GM12878 (cell line): ENCODE data around the gene CCNB1IP1. TPM values are rescaled to one million over a fixed set of nuclear protein-coding genes. Genes with fewer than 3 reads are reported as not detected.

ENCODE experiments used
- ETV6 ChIP-seq, 2 experiments: fragments of 450-650 bp in 1 of 2; IDR thresholded peaks in 1 of 2; conservative IDR thresholded peaks in 1 of 2; 2 replicates each; pipeline ENCODE4 v1.6.1; 2014; ENCODE audit warnings: antibody characterized with exemption in 1 of 2, borderline replicate concordance in 1 of 2, low read depth in 1 of 2, mild to moderate bottlenecking in 1 of 2, moderate library complexity in 1 of 2
- MYB ChIP-seq: fragments of 150-350 bp; IDR thresholded peaks from 2 replicates; pipeline ENCODE4 v1.6.1; 2014; ENCODE audit warnings: mild to moderate bottlenecking, low read depth, low read length, borderline replicate concordance
- POU2F2 ChIP-seq: IDR thresholded peaks from 3 replicates; pipeline ENCODE4 v1.6.1; 2011; ENCODE audit warnings: low read depth, mild to moderate bottlenecking, low read length, borderline replicate concordance
- RB1 ChIP-seq: fragments of 450-650 bp; formaldehyde crosslinking; IDR thresholded peaks from 2 replicates; pipeline ENCODE4 v1.6.1; 2017; ENCODE audit warnings: mild to moderate bottlenecking, borderline replicate concordance
- RUNX3 ChIP-seq: IDR thresholded peaks from 2 replicates; pipeline ENCODE4 v1.6.1; 2012; ENCODE audit warnings: low read length, inconsistent platforms
- SIX5 ChIP-seq: IDR thresholded peaks from 2 replicates; pipeline ENCODE4 v1.6.1; 2011; ENCODE audit warnings: mild to moderate bottlenecking, low read depth, low read length, moderate library complexity; ENCODE audit not compliant: severe bottlenecking
- SREBF2 ChIP-seq: IDR thresholded peaks from 2 replicates; pipeline ENCODE4 v1.6.1; 2012; ENCODE audit warnings: mild to moderate bottlenecking, low read length
- STAT1 ChIP-seq: fragments of 450-650 bp; conservative IDR thresholded peaks from 2 replicates; pipeline ENCODE4 v1.6.1; 2014; ENCODE audit warnings: antibody characterized with exemption, mild to moderate bottlenecking
- TCF12 ChIP-seq: IDR thresholded peaks from 2 replicates; pipeline ENCODE4 v1.6.1; 2011; ENCODE audit warnings: low read depth, mild to moderate bottlenecking, low read length
- polyA plus RNA-seq, 11 experiments: library from polyadenylated mRNA; depleted of rRNA in 4 of 11; unstranded in 6 of 11; stranded (reverse) in 5 of 11; fragments of >200 nt; fragmentation: Nextera tagmentation in 4 of 11; fragmentation: Illumina TruSeq in 1 of 11; extraction: Ambion mirVana in 4 of 11; extraction: Trizol in 1 of 11; gene quantifications; 1 replicate in 1 of 11; 2 replicates in 10 of 11; pipeline versions ENCODE4 v1.2.1 to v1.2.3, GENCODE V29; 2011 to 2016; ENCODE audit warnings: inconsistent platforms in 2 of 11, missing spikeins in 2 of 11, low read depth in 1 of 11
- total RNA-seq, 4 experiments: library from RNA; depleted of rRNA in 3 of 4; stranded (reverse); fragments of >200 nt in 3 of 4; fragmentation: Illumina TruSeq in 1 of 4; extraction: Trizol in 1 of 4; gene quantifications; 2 replicates each; pipeline versions ENCODE4 v1.2.1 to v1.2.3, GENCODE V29; 2013 to 2021
- TF ChIP-seq, protein P1 (sequence below): fragments of 450-650 bp; conservative IDR thresholded peaks from 2 replicates; pipeline ENCODE4 v1.6.1; 2017; ENCODE audit warnings: mild to moderate bottlenecking, moderate library complexity
- TF ChIP-seq, protein P2 (sequence below): fragments of 450-650 bp; IDR thresholded peaks from 2 replicates; pipeline ENCODE4 v1.6.1; 2017; ENCODE audit warnings: low read depth, mild to moderate bottlenecking, moderate library complexity
- TF ChIP-seq, protein P3 (sequence below): fragments of 450-650 bp; IDR thresholded peaks from 2 replicates; pipeline ENCODE4 v1.6.1; 2018; ENCODE audit warnings: borderline replicate concordance, mild to moderate bottlenecking; ENCODE audit not compliant: partially characterized antibody
- TF ChIP-seq, protein P4 (sequence below): fragments of 450-650 bp; IDR thresholded peaks from 2 replicates; pipeline ENCODE4 v1.6.1; 2016; ENCODE audit warnings: mild to moderate bottlenecking, moderate library complexity, borderline replicate concordance
- TF ChIP-seq, protein P5 (sequence below), 3 experiments: IDR thresholded peaks in 2 of 3; conservative IDR thresholded peaks in 1 of 3; 2 replicates each; pipeline ENCODE4 v1.5.1; 2011; ENCODE audit warnings: low read depth in 3 of 3, low read length in 3 of 3, mild to moderate bottlenecking in 3 of 3, control low read depth in 2 of 3, moderate library complexity in 2 of 3, inconsistent platforms in 1 of 3, mixed read lengths in 1 of 3; ENCODE audit not compliant: control insufficient read depth in 2 of 3, insufficient read depth in 1 of 3; ENCODE audit errors: extremely low read depth in 1 of 3

Gene CCNB1IP1
- total and polyA plus RNA-seq, 10 of the 15 experiments (the other 5 are each of a cell fraction or from before 2014, with no cell fraction given) = 20.4 to 165 (median 86.5) TPM

DNA sequence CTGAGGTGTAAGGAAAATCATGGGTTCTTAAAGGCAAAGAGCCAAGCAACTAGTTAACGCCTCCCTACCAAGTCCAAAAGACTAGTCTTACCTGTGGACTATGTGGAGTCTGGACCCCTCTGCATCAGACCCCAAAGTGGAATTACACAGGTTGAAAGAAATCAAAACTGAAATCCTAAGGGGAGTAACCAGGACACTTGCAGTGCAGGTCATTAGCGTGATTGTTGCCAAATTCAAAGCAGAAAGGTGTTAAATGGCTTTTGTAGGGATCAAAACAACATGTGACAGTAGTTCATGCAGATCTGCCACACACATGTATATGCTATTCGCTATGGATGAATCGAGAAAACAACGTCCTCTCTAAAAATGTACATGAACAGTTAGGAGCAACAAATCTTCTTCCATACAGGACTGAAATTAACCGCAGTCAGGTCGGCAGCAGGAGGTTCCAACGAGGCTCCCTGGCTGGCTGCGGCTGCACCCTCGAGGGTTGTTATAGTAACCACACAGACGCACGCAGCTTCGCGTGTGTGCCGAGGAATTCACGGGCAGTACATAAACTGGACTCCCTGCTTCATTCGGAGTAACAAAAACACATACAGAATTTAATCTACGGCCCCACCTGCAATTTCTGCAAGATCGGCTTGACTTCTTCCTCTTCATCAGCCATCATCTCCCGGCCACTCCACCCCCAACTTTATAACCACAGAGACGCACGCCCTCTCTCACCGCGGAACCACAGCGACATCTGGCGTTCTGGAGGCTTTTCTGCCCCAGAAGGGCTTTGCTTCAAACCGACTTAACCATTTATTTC is 27.6 kb downstream of the CCNB1IP1 start, which contains the start of gene TTC5 (continued):
- TF ChIP-seq, protein P1, sequence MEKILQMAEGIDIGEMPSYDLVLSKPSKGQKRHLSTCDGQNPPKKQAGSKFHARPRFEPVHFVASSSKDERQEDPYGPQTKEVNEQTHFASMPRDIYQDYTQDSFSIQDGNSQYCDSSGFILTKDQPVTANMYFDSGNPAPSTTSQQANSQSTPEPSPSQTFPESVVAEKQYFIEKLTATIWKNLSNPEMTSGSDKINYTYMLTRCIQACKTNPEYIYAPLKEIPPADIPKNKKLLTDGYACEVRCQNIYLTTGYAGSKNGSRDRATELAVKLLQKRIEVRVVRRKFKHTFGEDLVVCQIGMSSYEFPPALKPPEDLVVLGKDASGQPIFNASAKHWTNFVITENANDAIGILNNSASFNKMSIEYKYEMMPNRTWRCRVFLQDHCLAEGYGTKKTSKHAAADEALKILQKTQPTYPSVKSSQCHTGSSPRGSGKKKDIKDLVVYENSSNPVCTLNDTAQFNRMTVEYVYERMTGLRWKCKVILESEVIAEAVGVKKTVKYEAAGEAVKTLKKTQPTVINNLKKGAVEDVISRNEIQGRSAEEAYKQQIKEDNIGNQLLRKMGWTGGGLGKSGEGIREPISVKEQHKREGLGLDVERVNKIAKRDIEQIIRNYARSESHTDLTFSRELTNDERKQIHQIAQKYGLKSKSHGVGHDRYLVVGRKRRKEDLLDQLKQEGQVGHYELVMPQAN = peak; percentile 57; the same call in 1 of the 2 replicates
- peak; percentile 79; the same call in 2 of the 3 replicates for TF ChIP-seq POU2F2
- TF ChIP-seq MYB = 0 out of 2 replicates have a peak, but pooled peaks have one; percentile 56
- TF ChIP-seq SIX5 = no peak
- no peak; the same call in 1 of the 2 replicates for TF ChIP-seq RB1
- TF ChIP-seq, protein P2, sequence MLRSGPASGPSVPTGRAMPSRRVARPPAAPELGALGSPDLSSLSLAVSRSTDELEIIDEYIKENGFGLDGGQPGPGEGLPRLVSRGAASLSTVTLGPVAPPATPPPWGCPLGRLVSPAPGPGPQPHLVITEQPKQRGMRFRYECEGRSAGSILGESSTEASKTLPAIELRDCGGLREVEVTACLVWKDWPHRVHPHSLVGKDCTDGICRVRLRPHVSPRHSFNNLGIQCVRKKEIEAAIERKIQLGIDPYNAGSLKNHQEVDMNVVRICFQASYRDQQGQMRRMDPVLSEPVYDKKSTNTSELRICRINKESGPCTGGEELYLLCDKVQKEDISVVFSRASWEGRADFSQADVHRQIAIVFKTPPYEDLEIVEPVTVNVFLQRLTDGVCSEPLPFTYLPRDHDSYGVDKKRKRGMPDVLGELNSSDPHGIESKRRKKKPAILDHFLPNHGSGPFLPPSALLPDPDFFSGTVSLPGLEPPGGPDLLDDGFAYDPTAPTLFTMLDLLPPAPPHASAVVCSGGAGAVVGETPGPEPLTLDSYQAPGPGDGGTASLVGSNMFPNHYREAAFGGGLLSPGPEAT = peak; percentile 91
- TF ChIP-seq STAT1 = peak; percentile 96; the same call in 1 of the 2 replicates
- TF ChIP-seq, protein P3, sequence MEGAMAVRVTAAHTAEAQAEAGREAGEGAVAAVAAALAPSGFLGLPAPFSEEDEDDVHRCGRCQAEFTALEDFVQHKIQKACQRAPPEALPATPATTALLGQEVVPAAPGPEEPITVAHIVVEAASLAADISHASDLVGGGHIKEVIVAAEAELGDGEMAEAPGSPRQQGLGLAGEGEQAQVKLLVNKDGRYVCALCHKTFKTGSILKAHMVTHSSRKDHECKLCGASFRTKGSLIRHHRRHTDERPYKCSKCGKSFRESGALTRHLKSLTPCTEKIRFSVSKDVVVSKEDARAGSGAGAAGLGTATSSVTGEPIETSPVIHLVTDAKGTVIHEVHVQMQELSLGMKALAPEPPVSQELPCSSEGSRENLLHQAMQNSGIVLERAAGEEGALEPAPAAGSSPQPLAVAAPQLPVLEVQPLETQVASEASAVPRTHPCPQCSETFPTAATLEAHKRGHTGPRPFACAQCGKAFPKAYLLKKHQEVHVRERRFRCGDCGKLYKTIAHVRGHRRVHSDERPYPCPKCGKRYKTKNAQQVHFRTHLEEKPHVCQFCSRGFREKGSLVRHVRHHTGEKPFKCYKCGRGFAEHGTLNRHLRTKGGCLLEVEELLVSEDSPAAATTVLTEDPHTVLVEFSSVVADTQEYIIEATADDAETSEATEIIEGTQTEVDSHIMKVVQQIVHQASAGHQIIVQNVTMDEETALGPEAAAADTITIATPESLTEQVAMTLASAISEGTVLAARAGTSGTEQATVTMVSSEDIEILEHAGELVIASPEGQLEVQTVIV = no peak
- TF ChIP-seq RUNX3 = peak; percentile 97
- TF ChIP-seq, protein P4, sequence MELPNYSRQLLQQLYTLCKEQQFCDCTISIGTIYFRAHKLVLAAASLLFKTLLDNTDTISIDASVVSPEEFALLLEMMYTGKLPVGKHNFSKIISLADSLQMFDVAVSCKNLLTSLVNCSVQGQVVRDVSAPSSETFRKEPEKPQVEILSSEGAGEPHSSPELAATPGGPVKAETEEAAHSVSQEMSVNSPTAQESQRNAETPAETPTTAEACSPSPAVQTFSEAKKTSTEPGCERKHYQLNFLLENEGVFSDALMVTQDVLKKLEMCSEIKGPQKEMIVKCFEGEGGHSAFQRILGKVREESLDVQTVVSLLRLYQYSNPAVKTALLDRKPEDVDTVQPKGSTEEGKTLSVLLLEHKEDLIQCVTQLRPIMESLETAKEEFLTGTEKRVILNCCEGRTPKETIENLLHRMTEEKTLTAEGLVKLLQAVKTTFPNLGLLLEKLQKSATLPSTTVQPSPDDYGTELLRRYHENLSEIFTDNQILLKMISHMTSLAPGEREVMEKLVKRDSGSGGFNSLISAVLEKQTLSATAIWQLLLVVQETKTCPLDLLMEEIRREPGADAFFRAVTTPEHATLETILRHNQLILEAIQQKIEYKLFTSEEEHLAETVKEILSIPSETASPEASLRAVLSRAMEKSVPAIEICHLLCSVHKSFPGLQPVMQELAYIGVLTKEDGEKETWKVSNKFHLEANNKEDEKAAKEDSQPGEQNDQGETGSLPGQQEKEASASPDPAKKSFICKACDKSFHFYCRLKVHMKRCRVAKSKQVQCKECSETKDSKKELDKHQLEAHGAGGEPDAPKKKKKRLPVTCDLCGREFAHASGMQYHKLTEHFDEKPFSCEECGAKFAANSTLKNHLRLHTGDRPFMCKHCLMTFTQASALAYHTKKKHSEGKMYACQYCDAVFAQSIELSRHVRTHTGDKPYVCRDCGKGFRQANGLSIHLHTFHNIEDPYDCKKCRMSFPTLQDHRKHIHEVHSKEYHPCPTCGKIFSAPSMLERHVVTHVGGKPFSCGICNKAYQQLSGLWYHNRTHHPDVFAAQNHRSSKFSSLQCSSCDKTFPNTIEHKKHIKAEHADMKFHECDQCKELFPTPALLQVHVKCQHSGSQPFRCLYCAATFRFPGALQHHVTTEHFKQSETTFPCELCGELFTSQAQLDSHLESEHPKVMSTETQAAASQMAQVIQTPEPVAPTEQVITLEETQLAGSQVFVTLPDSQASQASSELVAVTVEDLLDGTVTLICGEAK = peak; percentile 17; the same call in 1 of the 2 replicates
- TF ChIP-seq SREBF2 = no peak
- TF ChIP-seq, protein P5, sequence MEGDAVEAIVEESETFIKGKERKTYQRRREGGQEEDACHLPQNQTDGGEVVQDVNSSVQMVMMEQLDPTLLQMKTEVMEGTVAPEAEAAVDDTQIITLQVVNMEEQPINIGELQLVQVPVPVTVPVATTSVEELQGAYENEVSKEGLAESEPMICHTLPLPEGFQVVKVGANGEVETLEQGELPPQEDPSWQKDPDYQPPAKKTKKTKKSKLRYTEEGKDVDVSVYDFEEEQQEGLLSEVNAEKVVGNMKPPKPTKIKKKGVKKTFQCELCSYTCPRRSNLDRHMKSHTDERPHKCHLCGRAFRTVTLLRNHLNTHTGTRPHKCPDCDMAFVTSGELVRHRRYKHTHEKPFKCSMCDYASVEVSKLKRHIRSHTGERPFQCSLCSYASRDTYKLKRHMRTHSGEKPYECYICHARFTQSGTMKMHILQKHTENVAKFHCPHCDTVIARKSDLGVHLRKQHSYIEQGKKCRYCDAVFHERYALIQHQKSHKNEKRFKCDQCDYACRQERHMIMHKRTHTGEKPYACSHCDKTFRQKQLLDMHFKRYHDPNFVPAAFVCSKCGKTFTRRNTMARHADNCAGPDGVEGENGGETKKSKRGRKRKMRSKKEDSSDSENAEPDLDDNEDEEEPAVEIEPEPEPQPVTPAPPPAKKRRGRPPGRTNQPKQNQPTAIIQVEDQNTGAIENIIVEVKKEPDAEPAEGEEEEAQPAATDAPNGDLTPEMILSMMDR (IDR thresholded peaks at IDR 0.05 in 2 of 3, conservative IDR thresholded peaks at IDR 0.05 in 1 of 3; ENCODE audit: control insufficient read depth in 2 of 3, extremely low read depth in 1 of 3, insufficient read depth in 1 of 3, low read depth in 3 of 3, low read length in 3 of 3) = peak; percentile 87 to 96 (median 96); a peak in 5 of 6 replicates
- TF ChIP-seq ETV6 (conservative IDR thresholded peaks at IDR 0.05 in 1 of 2, IDR thresholded peaks at IDR 0.05 in 1 of 2; ENCODE audit: borderline replicate concordance in 1 of 2, low read depth in 1 of 2) = no peak
- TF ChIP-seq TCF12 = 0 out of 2 replicates have a peak, but pooled peaks have one; percentile 27
